Kasumi-1 (cell line): ENCODE measurements around the gene PEDS1.
A peak's percentile ranks its signal among the peaks of the same experiment; 100 is the strongest.
"Not testable (repeated sequence)": the region's sequence is repeated elsewhere in the genome, so short reads cannot be mapped to it uniquely, and the experiment has no call there.

Experiments
- DNase-seq, 2 experiments: peaks; one replicate each; lab custom pipeline; 2025; lab: John Stamatoyannopoulos, UW

The PEDS1 gene

GRCh38 chr20:50153500-50154377 lies at the start of gene PEDS1:
TSS of gene PEDS1 (minus strand) at chr20:50153723. CDS start at chr20:50153637, 86 bp downstream.
- DNase-seq = peak; percentile 68 to 72

GRCh38 chr20:50202677-50203076 lies 49.2 kb upstream of the PEDS1 start:
- DNase-seq = no peak

- DNase-seq = not testable (repeated sequence)
Observed at GRCh38 chr20:50201710-50202109, 48.2 kb upstream of the PEDS1 start.

GRCh38 chr20:50200482-50201104 lies 47.1 kb upstream of the PEDS1 start:
- DNase-seq = no peak

GRCh38 chr20:50199703-50200102 lies 46.2 kb upstream of the PEDS1 start:
- no peak for DNase-seq

GRCh38 chr20:50198716-50199115 lies 45.2 kb upstream of the PEDS1 start:
- no peak for DNase-seq

GRCh38 chr20:50198180-50198666 lies 44.7 kb upstream of the PEDS1 start:
- no peak for DNase-seq

- no peak for DNase-seq
Observed at GRCh38 chr20:50197463-50198179, 44.1 kb upstream of the PEDS1 start.

GRCh38 chr20:50196896-50197295 lies 43.4 kb upstream of the PEDS1 start:
- DNase-seq = no peak

GRCh38 chr20:50196248-50196647 lies 42.7 kb upstream of the PEDS1 start:
- no peak for DNase-seq

GRCh38 chr20:50195524-50196120 lies 42.1 kb upstream of the PEDS1 start:
- no peak for DNase-seq

GRCh38 chr20:50194831-50195523 lies 41.5 kb upstream of the PEDS1 start:
- no peak for DNase-seq

- DNase-seq = no peak
Observed at GRCh38 chr20:50194422-50194830, 40.9 kb upstream of the PEDS1 start.

GRCh38 chr20:50193836-50194421 lies 40.4 kb upstream of the PEDS1 start:
- no peak for DNase-seq

GRCh38 chr20:50193199-50193835 lies 39.8 kb upstream of the PEDS1 start:
- DNase-seq = no peak

- peak; percentile 77 to 85 for DNase-seq
Observed at GRCh38 chr20:50192364-50193198, 39.1 kb upstream of the PEDS1 start.

GRCh38 chr20:50191544-50192363 lies 38.2 kb upstream of the PEDS1 start:
- peak; percentile 53 to 60 for DNase-seq

GRCh38 chr20:50191065-50191543 lies 37.6 kb upstream of the PEDS1 start:
- DNase-seq = peak; percentile 53 to 58
